Endothelial cell of umbilical vein (primary cell): ENCODE results near the gene TBC1D4. TPM values are rescaled to one million over a fixed set of nuclear protein-coding genes. Genes with fewer than 3 reads are reported as not detected.

ENCODE experiments used
- polyA plus RNA-seq, 4 experiments: library from polyadenylated mRNA; depleted of rRNA in 3 of 4; stranded (reverse) in 3 of 4; unstranded in 1 of 4; fragments of >200 nt; gene quantifications; 2 replicates each; pipeline versions ENCODE4 v1.2.1 to v1.2.3, GENCODE V29; 2011 to 2012; ENCODE audit warnings: missing spikeins in 1 of 4
- total RNA-seq: library from RNA; stranded (reverse); gene quantifications from 2 replicates; pipeline ENCODE4 v1.2.3, GENCODE V29; 2021

Gene TBC1D4
- total and polyA plus RNA-seq, 2 donors (not counting 3 experiments of a cell fraction or from before 2014, with no cell fraction given) = 58.3 to 81.0 TPM

Other genes with a start within 250 kb of the TBC1D4 start
- 112 and 122 TPM in 2 replicates for gene COMMD6, start 55.7 kb upstream of the TBC1D4 start, total RNA-seq
- 33.9 and 71.7 TPM in 2 replicates for gene COMMD6, start 55.7 kb upstream of the TBC1D4 start, polyA plus RNA-seq
- gene UCHL3, start 67.6 kb upstream of the TBC1D4 start, total RNA-seq = 46.8 and 49.2 TPM in 2 replicates
- 23.6 and 31.3 TPM in 2 replicates for gene UCHL3, start 67.6 kb upstream of the TBC1D4 start, polyA plus RNA-seq
- gene LMO7, start 154.2 kb upstream of the TBC1D4 start, total RNA-seq = 21.1 and 43.6 TPM in 2 replicates
- 9.0 and 10.5 TPM in 2 replicates for gene LMO7, start 154.2 kb upstream of the TBC1D4 start, polyA plus RNA-seq